Measurements from ENCODE around the gene NAT9. TPM values are rescaled to one million over a fixed set of nuclear protein-coding genes. Genes with fewer than 3 reads are reported as not detected.

NAT9 gene
- total and polyA plus RNA-seq, 2 donors (not counting 1 experiment from before 2014, with no cell fraction given), result 66.6 to 73.6 TPM

DNA sequence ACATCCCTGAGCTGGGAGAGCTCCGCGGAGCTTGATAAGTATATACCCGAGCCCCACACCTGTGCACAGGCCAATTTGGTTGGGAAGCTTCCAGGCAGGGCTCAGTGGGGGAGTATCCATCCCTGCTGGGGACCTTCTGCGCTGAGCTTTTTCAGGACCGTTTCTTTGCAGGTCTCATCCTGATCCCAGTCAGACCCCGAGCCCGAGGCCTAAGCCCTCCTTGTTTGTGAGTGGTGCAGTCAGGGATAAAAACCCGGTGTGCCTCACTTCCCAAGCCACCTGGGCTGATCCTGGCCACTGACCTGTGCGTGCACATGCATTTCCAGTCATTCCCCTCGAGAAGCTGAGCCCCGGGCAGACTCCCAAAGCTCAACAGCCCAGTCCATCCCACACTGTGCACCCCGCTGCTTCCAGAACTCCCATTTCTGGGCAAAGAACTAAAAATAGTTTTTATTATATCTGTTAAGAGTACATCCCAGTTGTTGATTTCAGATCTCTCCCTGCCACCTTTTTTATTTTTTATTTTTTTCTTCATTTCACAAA lies 27.3 kb upstream of the NAT9 start:
- no peaks in the 10 kb centered on the region for H4K20me1 ChIP-seq (ENCODE audit: control insufficient read depth, insufficient read depth, low read length, poor library complexity, severe bottlenecking)
- intact Hi-C loops (cut with micrococcal nuclease), result no loop called here
- WGBS (ENCODE audit: insufficient coverage), result 96% methylated on average over 8 of the region's 12 CpGs

DNA sequence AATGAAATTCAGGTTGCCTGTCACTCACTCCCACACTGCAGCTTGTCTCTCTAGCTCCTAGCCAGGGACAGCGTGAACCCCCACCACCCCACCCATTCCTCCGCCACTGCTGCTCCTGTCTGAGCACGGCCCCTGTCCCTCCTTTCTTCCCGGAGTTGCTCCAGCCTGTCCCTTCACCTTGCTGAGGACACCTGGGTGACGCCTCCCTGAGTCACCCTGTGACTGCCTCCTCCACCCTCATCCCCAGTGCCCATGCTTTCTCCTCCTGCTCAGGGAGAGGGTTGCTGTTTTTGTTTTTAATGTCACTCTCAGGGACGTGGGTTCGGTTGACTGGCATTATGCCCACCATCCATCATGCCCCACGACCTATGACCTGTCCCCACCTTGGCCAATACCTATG lies 25.8 kb upstream of the NAT9 start:
- no peak overlapping the region for H2AFZ ChIP-seq (ENCODE audit: insufficient read depth, low read depth, low read length, poor library complexity, severe bottlenecking)
- no peaks in the 10 kb centered on the region for H3K4me1 ChIP-seq (ENCODE audit: control insufficient read depth in 2 of 2, insufficient read depth in 2 of 2, low read length in 2 of 2)
- 86% methylated on average over 7 of the region's 8 CpGs for WGBS (ENCODE audit: insufficient coverage)
- Mint-ChIP-seq H3K9me3 (ENCODE audit: insufficient read depth) (no peaks in the 10 kb centered on the region), H3K4me1 (no peaks in the 10 kb centered on the region), H3K4me3 (no peak overlapping the region), H3K27ac (no peak overlapping the region), H3K27me3 (no peaks in the 10 kb centered on the region)
- no peaks in the 10 kb centered on the region for H3K27me3 ChIP-seq (replicated peaks in 1 of 4; ENCODE audit: control extremely low read depth in 1 of 4, control insufficient read depth in 3 of 4, insufficient read depth in 4 of 4, low read length in 3 of 4)
- no peak overlapping the region for H3K27ac ChIP-seq (ENCODE audit: low read length in 2 of 2)
- no peaks in the 10 kb centered on the region for H3K79me2 ChIP-seq (ENCODE audit: control insufficient read depth, insufficient read depth, low read length)
- DNase-seq, result no peak
- TF ChIP-seq EZH2 (IDR thresholded peaks at IDR 0.05; ENCODE audit: borderline replicate concordance, insufficient read depth, low read depth, low read length, poor library complexity, severe bottlenecking), result no peak
- TF ChIP-seq, protein P1, sequence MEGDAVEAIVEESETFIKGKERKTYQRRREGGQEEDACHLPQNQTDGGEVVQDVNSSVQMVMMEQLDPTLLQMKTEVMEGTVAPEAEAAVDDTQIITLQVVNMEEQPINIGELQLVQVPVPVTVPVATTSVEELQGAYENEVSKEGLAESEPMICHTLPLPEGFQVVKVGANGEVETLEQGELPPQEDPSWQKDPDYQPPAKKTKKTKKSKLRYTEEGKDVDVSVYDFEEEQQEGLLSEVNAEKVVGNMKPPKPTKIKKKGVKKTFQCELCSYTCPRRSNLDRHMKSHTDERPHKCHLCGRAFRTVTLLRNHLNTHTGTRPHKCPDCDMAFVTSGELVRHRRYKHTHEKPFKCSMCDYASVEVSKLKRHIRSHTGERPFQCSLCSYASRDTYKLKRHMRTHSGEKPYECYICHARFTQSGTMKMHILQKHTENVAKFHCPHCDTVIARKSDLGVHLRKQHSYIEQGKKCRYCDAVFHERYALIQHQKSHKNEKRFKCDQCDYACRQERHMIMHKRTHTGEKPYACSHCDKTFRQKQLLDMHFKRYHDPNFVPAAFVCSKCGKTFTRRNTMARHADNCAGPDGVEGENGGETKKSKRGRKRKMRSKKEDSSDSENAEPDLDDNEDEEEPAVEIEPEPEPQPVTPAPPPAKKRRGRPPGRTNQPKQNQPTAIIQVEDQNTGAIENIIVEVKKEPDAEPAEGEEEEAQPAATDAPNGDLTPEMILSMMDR (IDR thresholded peaks at IDR 0.05), result no peak
- intact Hi-C loops (cut with micrococcal nuclease), result no loop called here
- H4K20me1 ChIP-seq (ENCODE audit: control insufficient read depth, insufficient read depth, low read length, poor library complexity, severe bottlenecking), result no peaks in the 10 kb centered on the region
- no peaks in the 10 kb centered on the region for H3K9me3 ChIP-seq (ENCODE audit: control extremely low read depth in 1 of 3, control insufficient read depth in 2 of 3, insufficient read depth in 1 of 3, low read length in 2 of 3)
- ChIA-PET POLR2A (no interaction called here), CTCF (interaction anchor here (0.8 to 0.9 kb wide), 2 partner anchors 11 to 235 kb away, joined by 3 to 6 read pairs; no protein-coding TSS in a partner anchor)
- no peak overlapping the region for H3K9ac ChIP-seq (ENCODE audit: low read length)
- peaks cover 0 to 25% of the 10 kb centered on the region in 2 experiments for H3K36me3 ChIP-seq (replicated peaks in 1 of 2; ENCODE audit: control extremely low read depth in 1 of 2, control insufficient read depth in 1 of 2, extremely low read depth in 1 of 2, insufficient read depth in 2 of 2, low read length in 1 of 2)
- H3K4me2 ChIP-seq (replicated peaks; ENCODE audit: low read depth, low read length, poor library complexity, severe bottlenecking), result no peak overlapping the region
- H3K4me3 ChIP-seq (ENCODE audit: control extremely low read depth in 1 of 5, extremely low read depth in 1 of 5, insufficient read depth in 1 of 5, low read depth in 2 of 5, low read length in 4 of 5), result no peak overlapping the region
- no peak for ATAC-seq (ENCODE audit: low read depth)

More for the DNA sequence above, 27.3 kb upstream of the NAT9 start:
- Mint-ChIP-seq H3K4me3 (no peak overlapping the region), H3K27me3 (no peaks in the 10 kb centered on the region), H3K9me3 (ENCODE audit: insufficient read depth) (no peaks in the 10 kb centered on the region), H3K4me1 (no peaks in the 10 kb centered on the region), H3K27ac (no peak overlapping the region)
- ATAC-seq (ENCODE audit: low read depth) (no peak), DNase-seq (no peak)
- Histone ChIP-seq H3K4me3 (ENCODE audit: control extremely low read depth in 1 of 5, extremely low read depth in 1 of 5, insufficient read depth in 1 of 5, low read depth in 2 of 5, low read length in 4 of 5) (no peak overlapping the region), H3K4me2 (replicated peaks; ENCODE audit: low read depth, low read length, poor library complexity, severe bottlenecking) (no peak overlapping the region), H3K36me3 (replicated peaks in 1 of 2; ENCODE audit: control extremely low read depth in 1 of 2, control insufficient read depth in 1 of 2, extremely low read depth in 1 of 2, insufficient read depth in 2 of 2, low read length in 1 of 2) (peaks cover 0 to 13% of the 10 kb centered on the region in 2 experiments), H3K79me2 (ENCODE audit: control insufficient read depth, insufficient read depth, low read length) (no peaks in the 10 kb centered on the region), H3K9ac (ENCODE audit: low read length) (no peak overlapping the region), H3K4me1 (ENCODE audit: control insufficient read depth in 2 of 2, insufficient read depth in 2 of 2, low read length in 2 of 2) (no peaks in the 10 kb centered on the region), H2AFZ (ENCODE audit: insufficient read depth, low read depth, low read length, poor library complexity, severe bottlenecking) (no peak overlapping the region), H3K27me3 (replicated peaks in 1 of 4; ENCODE audit: control extremely low read depth in 1 of 4, control insufficient read depth in 3 of 4, insufficient read depth in 4 of 4, low read length in 3 of 4) (no peaks in the 10 kb centered on the region), H3K9me3 (ENCODE audit: control extremely low read depth in 1 of 3, control insufficient read depth in 2 of 3, insufficient read depth in 1 of 3, low read length in 2 of 3) (no peaks in the 10 kb centered on the region), H3K27ac (ENCODE audit: low read length in 2 of 2) (no peak overlapping the region)
- POLR2A ChIA-PET, result no interaction called here
- CTCF ChIA-PET, result no interaction called here
- TF ChIP-seq EZH2 (IDR thresholded peaks at IDR 0.05; ENCODE audit: borderline replicate concordance, insufficient read depth, low read depth, low read length, poor library complexity, severe bottlenecking), result no peak
- TF ChIP-seq, protein P1 (IDR thresholded peaks at IDR 0.05), result no peak

Measured in B cell (primary cell).